PC-3 (cell line): Measurements from ENCODE around the gene TUBGCP5. TPM values are rescaled to one million over a fixed set of nuclear protein-coding genes. Genes with fewer than 3 reads are reported as not detected.

ENCODE experiments used
- ATAC-seq: fragments of 200-7000 bp; cut with Tn5 transposase; 2 replicates; pipeline ENCODE4 v1.9.1; 2020; ENCODE audit warnings: mild to moderate bottlenecking, moderate library complexity
- BruUV-seq: library from RNA; stranded (reverse); fragments of 400-500 nt; replicated peaks from 2 replicates; lab custom pipeline; 2021; lab: Mats Ljungman, UMichigan
- CTCF ChIA-PET: fragments of 300-600 bp; sonication (Branson Sonifier 250); formaldehyde crosslinking; loops from one replicate; lab custom pipeline; 2022; ENCODE audit warnings: antibody characterized with exemption; lab: Charles Lee
- POLR2A ChIA-PET: fragments of 300-600 bp; sonication (Branson Sonifier 250); formaldehyde crosslinking; loops from one replicate; lab custom pipeline; 2022; ENCODE audit warnings: antibody characterized with exemption; ENCODE audit not compliant: unreplicated experiment; lab: Charles Lee
- DNase-seq: peaks from one replicate; pipeline ENCODE4 v3.0.0-alpha.2; 2015
- H2AFZ ChIP-seq: fragments of 300-600 bp; sonication (generic); 2 replicates; pipeline ENCODE4 v1.6.0; 2016; ENCODE audit warnings: antibody characterized with exemption, low read length
- H3F3A ChIP-seq: fragments of 300-600 bp; sonication (generic); one replicate; pipeline ENCODE4 v1.6.0; 2017; ENCODE audit warnings: antibody characterized with exemption, low read length, control low read depth, mild to moderate bottlenecking; ENCODE audit not compliant: unreplicated experiment
- H3K27ac ChIP-seq: fragments of 300-600 bp; sonication (generic); 2 replicates; pipeline ENCODE4 v1.5.1; 2016; ENCODE audit warnings: mild to moderate bottlenecking, low read length
- H3K27me3 ChIP-seq: fragments of 300-600 bp; sonication (generic); 2 replicates; pipeline ENCODE4 v1.6.1; 2016; ENCODE audit warnings: low read length, mixed read lengths
- H3K36me3 ChIP-seq: fragments of 300-600 bp; sonication (generic); 2 replicates; pipeline ENCODE4 v1.6.1; 2016; ENCODE audit warnings: low read depth, mixed run types, low read length, mixed read lengths
- H3K4me1 ChIP-seq: fragments of 300-600 bp; sonication (generic); 2 replicates; pipeline ENCODE4 v1.5.1; 2016; ENCODE audit warnings: low read length; ENCODE audit not compliant: insufficient read depth
- H3K4me2 ChIP-seq: fragments of 300-600 bp; sonication (generic); 2 replicates; pipeline ENCODE4 v1.6.0; 2016; ENCODE audit warnings: low read length
- H3K4me3 ChIP-seq: fragments of 300-600 bp; sonication (generic); 2 replicates; pipeline ENCODE4 v1.5.1; 2016; ENCODE audit warnings: mild to moderate bottlenecking, low read length, mixed read lengths
- H3K79me2 ChIP-seq: fragments of 300-600 bp; sonication (generic); 2 replicates; pipeline ENCODE4 v1.6.1; 2017; ENCODE audit warnings: low read length, mixed read lengths
- H3K9ac ChIP-seq: fragments of 300-600 bp; sonication (generic); 2 replicates; pipeline ENCODE4 v1.6.0; 2016; ENCODE audit warnings: mild to moderate bottlenecking, low read length
- H3K9me2 ChIP-seq: fragments of 300-600 bp; sonication (generic); replicated peaks from 2 replicates; pipeline ENCODE4 v1.6.1; 2016; ENCODE audit warnings: mixed run types, low read length, mixed read lengths
- H3K9me3 ChIP-seq: fragments of 300-600 bp; sonication (generic); 2 replicates; pipeline ENCODE4 v1.6.1; 2016; ENCODE audit warnings: low read length, mixed read lengths
- H4K20me1 ChIP-seq: fragments of 300-600 bp; sonication (generic); 2 replicates; pipeline ENCODE4 v1.6.1; 2016; ENCODE audit warnings: low read length, mixed read lengths
- CTCF ChIP-seq: fragments of 300-600 bp; sonication (generic); conservative IDR thresholded peaks from 2 replicates; pipeline ENCODE4 v1.5.1; 2017; ENCODE audit warnings: antibody characterized with exemption, low read depth, mild to moderate bottlenecking, low read length
- EZH2 ChIP-seq: fragments of 300-600 bp; sonication (generic); IDR thresholded peaks from one replicate; pipeline ENCODE4 v1.6.1; 2017; ENCODE audit warnings: antibody characterized with exemption, mild to moderate bottlenecking, low read length; ENCODE audit not compliant: unreplicated experiment
- EZH2phosphoT487 ChIP-seq: fragments of 300-600 bp; sonication (generic); IDR thresholded peaks from 2 replicates; pipeline ENCODE4 v1.6.1; 2018; ENCODE audit warnings: mild to moderate bottlenecking, antibody characterized with exemption, low read length, borderline replicate concordance
- intact Hi-C: fragments of 100-400 bp; cut with micrococcal nuclease; formaldehyde crosslinking; loops from 2 replicates; pipeline ENCODE4 v1.9.0; 2023
- total RNA-seq: library from RNA; depleted of rRNA; stranded (reverse); fragments of >200 nt; gene quantifications from 2 replicates; pipeline ENCODE4 v1.2.3, GENCODE V29; 2014

TUBGCP5 gene
- total RNA-seq, 1 experiment from 2014 or later, result 33.4 TPM

GRCh38 chr15:23075927-23076326 is 36.6 kb upstream of the TUBGCP5 start:
- H3K9me2 ChIP-seq, result no peaks in the 10 kb centered on the region
- H3K4me3 ChIP-seq, result no peak overlapping the region
- intact Hi-C loops, result loop anchor here (10.0 kb wide), 2 partner anchors 181 to 389 kb away; no protein-coding TSS in a partner anchor
- no TSS peak for BruUV-seq
- no peaks in the 10 kb centered on the region for H3K9me3 ChIP-seq
- H3F3A ChIP-seq, result no peaks in the 10 kb centered on the region
- no peaks in the 10 kb centered on the region for H3K79me2 ChIP-seq
- H3K36me3 ChIP-seq, result no peaks in the 10 kb centered on the region
- peaks cover 28% of the 10 kb centered on the region for H3K27me3 ChIP-seq
- H2AFZ ChIP-seq, result no peak overlapping the region
- no peak overlapping the region for H3K27ac ChIP-seq
- no peak for TF ChIP-seq CTCF
- TF ChIP-seq EZH2, result no peak
- TF ChIP-seq EZH2phosphoT487, result no peak
- H3K4me2 ChIP-seq, result no peak overlapping the region
- no peaks in the 10 kb centered on the region for H3K4me1 ChIP-seq
- POLR2A ChIA-PET, result no interaction called here
- H4K20me1 ChIP-seq, result no peaks in the 10 kb centered on the region
- CTCF ChIA-PET, result no interaction called here
- DNase-seq (no peak), ATAC-seq (no peak)
- H3K9ac ChIP-seq, result no peak overlapping the region

- H3K4me2 ChIP-seq, result no peak overlapping the region
- no peaks in the 10 kb centered on the region for H3K9me2 ChIP-seq
- no peaks in the 10 kb centered on the region for H3K4me1 ChIP-seq
- H3K9ac ChIP-seq, result no peak overlapping the region
- no TSS peak for BruUV-seq
- H3K4me3 ChIP-seq, result no peak overlapping the region
- TF ChIP-seq EZH2phosphoT487, result no peak
- no peak for TF ChIP-seq CTCF
- no peak overlapping the region for H3K27ac ChIP-seq
- no peaks in the 10 kb centered on the region for H3K79me2 ChIP-seq
- H4K20me1 ChIP-seq, result no peaks in the 10 kb centered on the region
- ChIA-PET CTCF (no interaction called here), POLR2A (no interaction called here)
- no peaks in the 10 kb centered on the region for H3F3A ChIP-seq
- intact Hi-C loops, result loop anchor here (10.0 kb wide), 2 partner anchors 180 to 390 kb away; no protein-coding TSS in a partner anchor
- no peaks in the 10 kb centered on the region for H3K36me3 ChIP-seq
- ATAC-seq (no peak), DNase-seq (no peak)
- H3K27me3 ChIP-seq, result peaks cover 28% of the 10 kb centered on the region
- no peaks in the 10 kb centered on the region for H3K9me3 ChIP-seq
- H2AFZ ChIP-seq, result no peak overlapping the region
Measured at GRCh38 chr15:23074684-23075083, 35.3 kb upstream of the TUBGCP5 start.

GRCh38 chr15:23073890-23074646 is 34.7 kb upstream of the TUBGCP5 start:
- POLR2A ChIA-PET, result no interaction called here
- H3K9me3 ChIP-seq, result no peaks in the 10 kb centered on the region
- no peak overlapping the region for H3K9ac ChIP-seq
- H3K4me2 ChIP-seq, result peak overlapping the region; percentile 37
- intact Hi-C loops, result loop anchor here (10.0 kb wide), 2 partner anchors 179 to 391 kb away; no protein-coding TSS in a partner anchor
- CTCF ChIA-PET, result no interaction called here
- H3K9me2 ChIP-seq, result no peaks in the 10 kb centered on the region
- H3K36me3 ChIP-seq, result no peaks in the 10 kb centered on the region
- no peaks in the 10 kb centered on the region for H3K4me1 ChIP-seq
- H2AFZ ChIP-seq, result no peak overlapping the region
- BruUV-seq, result no TSS peak
- H3K4me3 ChIP-seq, result no peak overlapping the region; the same call in 1 of the 2 replicates
- H3K79me2 ChIP-seq, result no peaks in the 10 kb centered on the region
- TF ChIP-seq EZH2 (no peak), CTCF (no peak), EZH2phosphoT487 (no peak)
- peaks cover 28% of the 10 kb centered on the region for H3K27me3 ChIP-seq
- no peaks in the 10 kb centered on the region for H4K20me1 ChIP-seq
- H3F3A ChIP-seq, result no peaks in the 10 kb centered on the region
- H3K27ac ChIP-seq, result no peak overlapping the region
- DNase-seq, result peak; percentile 57
- peak; percentile 60 for ATAC-seq
